Left ventricle myocardium inferior (tissue), 1 donor: Measurements from ENCODE around the gene LPAR1. TPM values are rescaled to one million over a fixed set of nuclear protein-coding genes. Genes with fewer than 3 reads are reported as not detected.

Source experiments
- DNase-seq: peaks from one replicate; pipeline ENCODE4 v3.0.0-alpha.2; 2020
- H3K27ac ChIP-seq: fragments of 200-600 bp; replicated peaks from 2 replicates; pipeline ENCODE4 v1.8.0; 2021
- H3K27me3 ChIP-seq: fragments of 200-600 bp; 2 replicates; pipeline ENCODE4 v1.8.0; 2021; ENCODE audit warnings: low read depth
- H3K36me3 ChIP-seq: fragments of 200-600 bp; 2 replicates; pipeline ENCODE4 v1.8.0; 2021
- H3K4me1 ChIP-seq: fragments of 200-600 bp; 2 replicates; pipeline ENCODE4 v1.8.0; 2021
- H3K4me3 ChIP-seq: fragments of 200-600 bp; 2 replicates; pipeline ENCODE4 v1.8.0; 2021; ENCODE audit warnings: mild to moderate bottlenecking, moderate library complexity
- H3K9me3 ChIP-seq: fragments of 200-600 bp; replicated peaks from 2 replicates; pipeline ENCODE4 v1.8.0; 2021
- intact Hi-C: fragments of 100-400 bp; cut with micrococcal nuclease; formaldehyde crosslinking; loops from one replicate; pipeline ENCODE4 v1.11.0; 2022
- total RNA-seq: library from RNA; stranded (reverse); fragmentation: NEBNext Ultra II Directional; extraction: Animal tissue kit (Norgen Biotek cat#: 25700); gene quantifications from one replicate; pipeline ENCODE4 v1.2.1, GENCODE V29; 2021
- TF ChIP-seq, protein P1 (sequence below): fragments of 200-600 bp; IDR thresholded peaks from 2 replicates; pipeline ENCODE4 v1.8.0; 2021; ENCODE audit warnings: antibody characterized with exemption, mild to moderate bottlenecking, borderline replicate concordance
- donor health status: DM: no; HTN: yes; CAD: no; lungs with severe emphysema.

The LPAR1 gene
- total RNA-seq, 1 donor from 2014 or later = 12.4 TPM

DNA sequence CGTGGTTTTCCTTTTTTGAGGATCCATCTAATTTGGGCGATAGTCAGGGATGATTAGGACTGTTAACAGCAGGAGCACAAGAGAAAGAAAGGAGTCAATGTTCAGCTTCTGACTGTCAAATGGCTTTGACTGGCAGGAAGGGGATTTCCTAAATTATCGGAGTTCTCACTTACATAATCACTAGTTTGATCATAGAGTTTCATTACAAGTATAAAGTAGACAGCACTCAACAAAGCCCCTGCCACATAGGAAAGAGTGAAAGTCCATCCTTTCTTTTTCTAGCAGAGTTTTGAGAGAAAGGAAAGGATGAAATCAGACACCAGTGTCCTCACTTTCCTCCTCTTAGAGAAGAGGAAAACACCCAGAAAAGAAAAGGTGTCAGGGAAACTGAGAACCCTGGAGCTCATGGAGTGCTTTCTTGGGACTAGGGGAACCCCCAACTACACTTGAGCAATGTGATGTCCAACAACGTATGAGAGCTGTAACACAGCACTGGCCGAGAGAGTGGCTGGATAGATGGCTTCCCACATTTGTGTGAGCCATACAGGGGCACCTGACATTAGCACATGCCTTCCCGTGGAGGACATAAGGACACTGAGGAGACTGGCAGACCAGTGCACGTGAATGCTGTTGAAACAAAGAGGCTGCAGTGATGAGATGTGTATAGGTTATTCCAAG, 26.0 kb upstream of the LPAR1 start:
- no peak overlapping the region for H3K27ac ChIP-seq
- no peaks in the 10 kb centered on the region for H3K4me1 ChIP-seq
- H3K27me3 ChIP-seq = peaks cover 13% of the 10 kb centered on the region
- H3K9me3 ChIP-seq = peaks cover 5% of the 10 kb centered on the region
- no peak for DNase-seq
- intact Hi-C loops = no loop called here
- H3K36me3 ChIP-seq = no peaks in the 10 kb centered on the region
- no peak overlapping the region for H3K4me3 ChIP-seq
- TF ChIP-seq, protein P1, sequence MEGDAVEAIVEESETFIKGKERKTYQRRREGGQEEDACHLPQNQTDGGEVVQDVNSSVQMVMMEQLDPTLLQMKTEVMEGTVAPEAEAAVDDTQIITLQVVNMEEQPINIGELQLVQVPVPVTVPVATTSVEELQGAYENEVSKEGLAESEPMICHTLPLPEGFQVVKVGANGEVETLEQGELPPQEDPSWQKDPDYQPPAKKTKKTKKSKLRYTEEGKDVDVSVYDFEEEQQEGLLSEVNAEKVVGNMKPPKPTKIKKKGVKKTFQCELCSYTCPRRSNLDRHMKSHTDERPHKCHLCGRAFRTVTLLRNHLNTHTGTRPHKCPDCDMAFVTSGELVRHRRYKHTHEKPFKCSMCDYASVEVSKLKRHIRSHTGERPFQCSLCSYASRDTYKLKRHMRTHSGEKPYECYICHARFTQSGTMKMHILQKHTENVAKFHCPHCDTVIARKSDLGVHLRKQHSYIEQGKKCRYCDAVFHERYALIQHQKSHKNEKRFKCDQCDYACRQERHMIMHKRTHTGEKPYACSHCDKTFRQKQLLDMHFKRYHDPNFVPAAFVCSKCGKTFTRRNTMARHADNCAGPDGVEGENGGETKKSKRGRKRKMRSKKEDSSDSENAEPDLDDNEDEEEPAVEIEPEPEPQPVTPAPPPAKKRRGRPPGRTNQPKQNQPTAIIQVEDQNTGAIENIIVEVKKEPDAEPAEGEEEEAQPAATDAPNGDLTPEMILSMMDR = no peak

DNA sequence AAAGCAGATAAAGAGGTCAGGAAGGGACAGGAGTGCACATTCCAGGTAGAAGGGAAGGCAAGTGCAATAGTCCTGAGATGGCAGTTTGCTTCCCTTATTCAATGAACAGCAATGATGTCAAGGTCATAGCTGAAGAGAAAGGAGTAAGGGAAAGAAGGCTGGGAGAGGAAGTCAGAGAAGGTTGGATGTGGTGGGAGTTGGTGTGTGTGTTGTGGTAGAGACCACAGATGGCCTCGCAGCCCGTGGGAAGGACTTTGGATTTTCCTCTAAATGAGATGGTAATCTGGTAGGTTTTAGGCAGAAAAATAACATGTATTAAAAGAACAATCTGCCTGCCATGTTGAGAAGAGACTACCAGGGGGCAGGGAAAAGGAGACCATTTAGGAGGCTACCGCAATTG, 25.1 kb upstream of the LPAR1 start:
- Histone ChIP-seq H3K27ac (no peak overlapping the region), H3K4me1 (no peaks in the 10 kb centered on the region), H3K4me3 (no peak overlapping the region), H3K27me3 (peaks cover 13% of the 10 kb centered on the region), H3K36me3 (no peaks in the 10 kb centered on the region), H3K9me3 (peaks cover 5% of the 10 kb centered on the region)
- intact Hi-C loops = no loop called here
- no peak for DNase-seq
- TF ChIP-seq, protein P1 = no peak

DNA sequence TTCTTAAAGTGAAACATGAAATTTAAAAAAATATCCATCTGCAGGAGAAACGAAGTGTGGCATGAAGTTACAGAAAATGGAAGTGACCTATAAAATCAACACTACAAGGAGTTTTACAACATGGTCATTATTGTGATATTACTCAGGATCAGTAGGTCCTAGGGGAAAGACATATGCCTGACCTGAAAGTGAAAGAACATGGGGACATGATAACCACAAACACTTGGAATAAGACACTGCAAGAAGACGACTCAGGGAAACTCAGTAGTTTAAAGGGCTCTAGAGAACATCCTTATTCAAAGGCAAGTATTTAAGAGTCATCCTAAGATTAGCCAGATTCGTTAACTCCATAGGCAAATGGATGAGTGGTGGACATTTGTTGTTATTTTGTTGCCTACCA, 19.9 kb upstream of the LPAR1 start:
- H3K27ac ChIP-seq = no peak overlapping the region
- no peak for DNase-seq
- H3K4me1 ChIP-seq = no peaks in the 10 kb centered on the region
- no peak overlapping the region for H3K4me3 ChIP-seq
- TF ChIP-seq, protein P1 = no peak
- H3K27me3 ChIP-seq = peaks cover 5% of the 10 kb centered on the region
- no peaks in the 10 kb centered on the region for H3K36me3 ChIP-seq
- peaks cover 5% of the 10 kb centered on the region for H3K9me3 ChIP-seq
- intact Hi-C loops = no loop called here

DNA sequence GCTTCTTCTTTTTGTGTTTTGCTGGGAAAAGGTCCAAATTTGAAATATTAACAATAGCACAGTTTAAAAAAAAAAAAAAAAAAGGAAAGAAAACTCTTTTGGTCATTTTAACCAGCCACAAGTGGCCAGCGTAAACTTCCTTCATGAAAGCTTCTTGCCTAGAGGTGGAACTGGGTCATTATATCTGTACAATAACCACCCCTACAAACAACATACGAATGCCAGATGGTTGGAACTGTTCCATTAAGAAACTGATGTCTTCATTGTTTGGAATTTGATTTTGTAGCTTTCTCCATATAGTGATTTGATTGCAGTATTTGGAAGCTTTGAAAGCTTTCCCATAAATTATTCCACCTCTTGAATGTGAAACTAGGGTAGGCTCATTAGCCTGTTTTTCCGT, 18.3 kb upstream of the LPAR1 start:
- H3K4me1 ChIP-seq = no peaks in the 10 kb centered on the region
- no peak for DNase-seq
- intact Hi-C loops = no loop called here
- H3K9me3 ChIP-seq = peaks cover 5% of the 10 kb centered on the region
- no peaks in the 10 kb centered on the region for H3K27me3 ChIP-seq
- H3K27ac ChIP-seq = no peak overlapping the region
- H3K4me3 ChIP-seq = no peak overlapping the region
- H3K36me3 ChIP-seq = no peaks in the 10 kb centered on the region
- TF ChIP-seq, protein P1 = no peak

DNA sequence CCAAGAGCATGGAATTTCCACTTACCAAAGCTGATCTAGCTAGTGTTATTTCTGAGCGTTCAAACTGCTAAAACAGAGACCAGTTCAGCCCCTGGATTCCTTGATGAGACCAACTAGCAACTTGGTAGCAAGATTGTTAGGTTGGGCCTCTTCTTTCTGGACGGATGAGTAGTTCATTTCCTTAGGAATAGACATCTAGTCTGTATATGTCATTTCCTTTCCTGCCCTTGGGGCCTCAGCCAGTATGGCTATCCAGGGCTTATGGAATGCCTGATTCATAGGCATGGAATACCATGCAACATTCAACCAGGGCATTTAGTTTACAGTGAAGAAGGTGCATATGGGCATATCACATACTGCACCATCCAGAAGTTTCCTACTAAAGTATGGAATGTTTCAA, 14.5 kb upstream of the LPAR1 start:
- H3K4me1 ChIP-seq = no peaks in the 10 kb centered on the region
- TF ChIP-seq, protein P1 = no peak
- intact Hi-C loops = no loop called here
- no peak overlapping the region for H3K27ac ChIP-seq
- no peaks in the 10 kb centered on the region for H3K27me3 ChIP-seq
- H3K9me3 ChIP-seq = no peaks in the 10 kb centered on the region
- no peak overlapping the region for H3K4me3 ChIP-seq
- H3K36me3 ChIP-seq = no peaks in the 10 kb centered on the region
- no peak for DNase-seq

DNA sequence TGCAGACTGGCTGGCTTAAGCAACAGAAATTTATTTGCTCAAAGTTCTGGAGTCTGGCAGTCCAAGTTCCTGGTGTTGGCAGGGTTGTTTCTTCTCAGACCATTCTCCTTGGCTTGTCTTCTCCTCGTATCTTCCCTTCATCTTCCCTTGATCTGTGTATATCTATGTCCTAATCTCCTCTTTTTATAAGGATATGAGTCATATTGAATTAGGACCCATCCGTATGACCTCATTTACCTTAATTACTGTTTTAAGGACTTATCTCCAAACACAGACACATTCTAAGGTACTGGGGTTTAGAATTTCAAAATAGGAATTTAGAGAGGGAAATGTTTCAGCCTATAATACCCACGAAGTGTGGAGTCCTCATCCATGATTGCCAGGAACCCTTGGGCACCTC, 13.1 kb upstream of the LPAR1 start:
- DNase-seq = no peak
- peaks cover 12% of the 10 kb centered on the region for H3K9me3 ChIP-seq
- no peak overlapping the region for H3K4me3 ChIP-seq
- H3K36me3 ChIP-seq = no peaks in the 10 kb centered on the region
- no peak overlapping the region for H3K27ac ChIP-seq
- H3K27me3 ChIP-seq = no peaks in the 10 kb centered on the region
- TF ChIP-seq, protein P1 = no peak
- H3K4me1 ChIP-seq = no peaks in the 10 kb centered on the region
- intact Hi-C loops = no loop called here
